Activated T-cell treated with anti-CD3 and anti-CD28 coated beads for 1 hour (primary cell): ENCODE measurements around the gene OR5AL1.
"Not testable (repeated sequence)": the region's sequence is repeated elsewhere in the genome, so short reads cannot be mapped to it uniquely, and the experiment has no call there.

Source experiments
- DNase-seq: peaks from one replicate; pipeline ENCODE4 v3.0.0-alpha.2; 2020; ENCODE audit warnings: low read depth

Gene OR5AL1

DNA sequence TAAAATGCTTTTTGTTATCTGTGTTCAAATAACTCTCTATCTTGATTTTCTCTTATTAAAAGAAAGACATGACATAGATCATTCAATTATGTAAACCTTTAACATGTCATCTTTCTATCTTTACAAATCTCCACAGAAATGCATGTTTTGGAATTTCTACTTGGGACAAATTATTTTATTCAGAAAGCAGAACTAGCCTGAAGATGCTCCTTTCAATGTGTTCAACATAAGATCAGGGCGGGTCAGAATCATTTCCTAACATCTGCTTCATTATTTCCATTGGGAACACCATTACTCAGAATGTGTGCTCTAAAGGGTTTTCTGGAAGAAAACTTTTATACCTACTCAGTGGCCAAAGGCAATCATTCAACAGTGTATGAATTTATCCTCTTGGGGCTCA, at the start of gene OR5AL1:
Gene OR5AL1 (plus strand): TSS at position 301 of the 400 bp plus-strand sequence.
- no peak for DNase-seq

DNA sequence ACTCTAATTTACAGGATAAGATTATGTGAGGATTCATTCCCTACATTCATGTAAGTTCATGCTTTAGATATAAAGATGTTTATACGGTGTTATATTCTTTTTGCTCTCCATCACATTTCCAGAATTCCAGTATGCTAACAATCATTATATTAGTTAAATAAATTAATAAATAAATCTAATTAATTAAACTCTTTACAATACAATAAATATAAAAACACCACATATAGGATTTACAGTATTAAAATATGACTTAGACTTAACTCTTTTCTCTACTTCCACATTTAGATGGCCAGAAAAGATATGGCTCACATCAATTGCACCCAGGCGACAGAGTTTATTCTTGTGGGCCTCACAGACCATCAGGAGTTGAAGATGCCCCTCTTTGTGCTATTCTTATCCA, 37.2 kb upstream of the OR5AL1 start, which contains the start of gene OR8U1:
Gene OR8U1 (plus strand): TSS at position 301 of the 400 bp plus-strand sequence. CDS start 0 bp downstream, at position 301.
- no peak for DNase-seq

DNA sequence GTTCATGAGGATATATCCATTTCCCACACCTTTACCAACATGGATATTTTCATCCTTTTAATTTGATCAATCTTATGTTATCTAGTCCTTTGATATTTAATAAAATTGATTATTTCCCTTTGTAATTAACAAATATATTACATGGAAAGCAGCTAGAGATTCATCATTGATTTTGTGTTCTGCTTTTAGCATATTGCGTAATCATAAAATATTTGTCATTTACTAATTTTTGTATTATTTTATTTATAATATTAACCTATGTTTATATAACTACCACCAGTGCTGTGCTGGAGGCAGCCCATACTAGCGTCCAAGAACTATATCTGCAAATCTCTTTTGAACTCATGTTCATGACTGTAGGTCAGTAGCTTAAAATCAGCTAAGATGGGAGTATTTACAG, 32.4 kb upstream of the OR5AL1 start:
- DNase-seq: no peak

DNA sequence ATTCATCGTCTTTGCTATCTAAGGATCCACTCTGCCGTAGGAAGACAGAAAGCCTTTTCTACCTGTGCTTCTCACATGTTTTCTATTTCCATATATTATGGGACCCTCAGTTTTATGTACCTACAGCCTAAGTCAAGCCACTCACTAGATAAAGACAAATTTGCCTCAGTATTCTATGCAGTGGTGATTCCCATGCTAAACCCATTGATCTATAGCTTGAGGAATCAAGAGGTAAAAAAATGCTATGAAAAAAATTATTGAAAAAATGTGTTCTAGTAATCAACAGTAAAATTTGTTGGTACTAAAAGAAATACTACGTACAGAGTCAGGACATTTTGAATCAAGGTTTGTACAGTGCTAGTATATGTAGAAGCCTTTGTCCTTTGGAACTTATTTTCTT, 18.1 kb upstream of the OR5AL1 start:
- DNase-seq: no peak

DNA sequence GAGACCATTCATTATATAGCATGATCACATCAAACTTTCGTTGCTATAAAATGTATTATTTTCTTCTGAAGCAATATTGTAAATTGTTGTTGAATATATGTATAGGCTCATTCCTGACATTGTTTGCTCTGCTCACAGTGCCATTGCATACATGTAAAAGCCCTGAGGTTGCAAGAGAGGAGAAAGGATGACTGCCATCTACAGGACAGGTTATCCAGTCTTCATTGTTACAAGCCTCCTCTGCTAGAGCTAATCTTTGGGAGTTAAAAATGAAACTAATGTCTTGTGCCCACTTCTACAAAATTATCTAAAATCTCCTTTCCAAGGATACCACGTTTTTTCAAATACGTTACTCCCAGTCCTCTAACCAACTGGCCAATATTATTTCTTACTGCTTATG, 16.4 kb upstream of the OR5AL1 start:
- no peak for DNase-seq

DNA sequence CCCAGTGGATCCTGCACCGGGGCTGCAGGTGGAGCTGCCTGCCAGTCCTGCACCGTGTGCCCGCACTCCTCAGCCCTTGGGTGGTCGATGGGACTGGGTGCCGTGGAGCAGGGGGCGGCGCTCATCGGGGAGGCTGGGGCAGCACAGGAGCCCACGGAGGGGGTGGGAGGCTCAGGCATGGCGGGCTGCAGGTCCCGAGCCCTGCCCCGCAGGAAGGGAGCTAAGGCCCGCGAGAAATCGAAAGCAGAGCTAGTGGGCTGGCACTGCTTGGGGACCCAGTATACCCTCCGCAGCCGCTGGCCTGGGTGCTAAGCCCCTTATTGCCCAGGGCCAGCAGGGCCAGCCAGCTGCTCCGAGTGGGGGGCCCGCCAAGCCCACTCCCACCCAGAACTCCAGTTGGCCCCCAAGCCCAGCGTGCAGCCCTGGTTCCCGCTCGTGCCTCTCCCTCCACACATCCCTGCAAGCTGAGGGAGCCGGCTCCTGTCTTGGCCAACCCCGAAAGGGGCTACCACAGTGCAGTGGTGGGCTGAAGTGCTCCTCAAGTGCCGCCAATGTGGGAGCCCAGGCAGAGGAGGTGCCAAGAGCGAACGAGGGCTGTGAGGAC, 10.5 kb upstream of the OR5AL1 start:
- DNase-seq: not testable (repeated sequence)

DNA sequence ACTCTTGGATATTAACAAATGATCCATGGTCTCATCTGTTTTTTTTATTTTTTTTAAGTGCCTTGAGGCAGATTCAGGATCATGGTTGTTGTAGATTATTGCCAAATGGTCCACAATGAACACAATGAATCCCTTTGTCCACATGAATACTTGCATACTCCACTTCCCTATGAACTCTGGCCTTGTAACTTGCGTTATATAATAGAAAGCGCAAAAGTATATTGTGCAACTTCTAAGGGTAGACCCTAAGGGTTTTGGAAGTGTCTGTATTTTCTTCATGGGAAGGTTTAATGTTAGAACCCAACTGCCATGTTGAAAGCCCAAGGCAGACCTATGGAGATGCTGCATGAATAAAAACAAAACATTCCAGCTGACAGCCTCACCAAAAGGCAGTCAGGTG, 8.1 kb upstream of the OR5AL1 start:
- DNase-seq: no peak

DNA sequence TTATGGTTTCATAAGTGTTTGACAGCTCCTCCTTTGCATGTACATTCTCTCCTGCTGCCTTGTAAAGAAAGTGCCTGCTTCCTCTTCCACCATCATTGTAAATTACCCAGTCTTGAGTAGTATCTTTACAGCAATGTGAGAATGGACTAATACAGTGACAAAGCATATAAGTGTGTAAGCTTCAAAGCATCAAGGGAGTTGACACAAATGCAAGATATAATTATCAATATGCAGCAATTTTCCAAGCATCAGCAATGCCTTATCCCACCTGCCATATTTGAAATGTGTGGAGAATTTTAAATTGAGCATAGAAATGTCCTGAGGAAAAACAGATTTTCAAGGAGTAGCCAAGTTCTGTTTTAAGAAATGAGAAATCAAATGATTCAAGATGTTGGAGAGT, 1.7 kb upstream of the OR5AL1 start:
- DNase-seq: no peak

DNA sequence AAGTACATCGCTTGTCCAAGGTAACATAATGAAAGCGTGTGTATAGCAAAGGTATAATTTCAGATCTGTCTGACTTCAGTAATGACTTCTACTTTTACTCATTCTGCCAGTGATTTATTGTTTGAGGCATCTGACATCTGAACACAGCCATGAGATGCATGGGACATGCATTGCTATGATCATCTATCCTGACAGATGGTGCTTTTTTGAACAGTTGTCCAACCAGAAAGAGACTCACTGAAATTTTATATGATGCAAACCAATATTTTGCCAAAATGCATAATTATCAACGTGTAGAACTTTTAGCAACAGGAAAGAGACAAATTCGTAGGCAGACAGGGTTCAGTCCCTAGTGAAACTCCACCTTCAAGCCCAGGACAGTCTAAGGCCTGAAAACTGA, 41.0 kb downstream of the OR5AL1 start:
- DNase-seq: no peak

DNA sequence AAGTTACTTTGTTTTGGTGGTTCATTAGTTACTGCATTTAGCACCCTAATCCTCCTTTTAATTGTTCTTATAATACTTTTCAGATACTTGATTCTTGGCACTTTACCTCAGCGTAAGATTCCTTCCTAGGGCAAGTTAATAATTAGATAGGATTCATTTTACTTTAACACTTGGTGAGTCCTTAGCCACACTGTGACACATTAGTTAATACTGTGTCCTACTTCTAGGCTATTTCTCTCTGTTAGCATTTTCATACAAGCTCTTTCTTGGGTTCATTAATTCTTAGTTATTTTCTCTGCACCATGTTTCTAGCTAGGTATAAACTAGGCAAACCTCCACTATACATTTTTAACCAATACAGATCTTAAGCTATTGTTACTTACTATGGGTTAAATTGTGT, 44.6 kb downstream of the OR5AL1 start:
- no peak for DNase-seq
